BE2C (cell line): ENCODE measurements around the gene DHRS11.

Source experiments
- DNase-seq: peaks from one replicate; pipeline ENCODE4 v3.0.0-alpha.2; 2020
- H3K27me3 ChIP-seq: fragments of 250-450 bp; sonication (Bioruptor Pico); 2 replicates; pipeline ENCODE4 v1.5.1; 2020; ENCODE audit warnings: mild to moderate bottlenecking
- H3K36me3 ChIP-seq: fragments of 250-450 bp; sonication (Bioruptor Pico); 2 replicates; pipeline ENCODE4 v1.5.1; 2020; ENCODE audit warnings: mild to moderate bottlenecking
- H3K4me1 ChIP-seq: fragments of 250-450 bp; sonication (Bioruptor Pico); 2 replicates; pipeline ENCODE4 v1.5.1; 2020
- H3K4me3 ChIP-seq: 2 replicates; pipeline ENCODE4 v1.5.1; 2011; ENCODE audit warnings: low read depth, low read length
- H3K9me3 ChIP-seq: fragments of 250-450 bp; sonication (Bioruptor Pico); 2 replicates; pipeline ENCODE4 v1.5.1; 2020
- CTCF ChIP-seq: IDR thresholded peaks from 2 replicates; pipeline ENCODE4 v1.5.1; 2012; ENCODE audit warnings: mild to moderate bottlenecking, low read depth, low read length

Gene DHRS11

DNA sequence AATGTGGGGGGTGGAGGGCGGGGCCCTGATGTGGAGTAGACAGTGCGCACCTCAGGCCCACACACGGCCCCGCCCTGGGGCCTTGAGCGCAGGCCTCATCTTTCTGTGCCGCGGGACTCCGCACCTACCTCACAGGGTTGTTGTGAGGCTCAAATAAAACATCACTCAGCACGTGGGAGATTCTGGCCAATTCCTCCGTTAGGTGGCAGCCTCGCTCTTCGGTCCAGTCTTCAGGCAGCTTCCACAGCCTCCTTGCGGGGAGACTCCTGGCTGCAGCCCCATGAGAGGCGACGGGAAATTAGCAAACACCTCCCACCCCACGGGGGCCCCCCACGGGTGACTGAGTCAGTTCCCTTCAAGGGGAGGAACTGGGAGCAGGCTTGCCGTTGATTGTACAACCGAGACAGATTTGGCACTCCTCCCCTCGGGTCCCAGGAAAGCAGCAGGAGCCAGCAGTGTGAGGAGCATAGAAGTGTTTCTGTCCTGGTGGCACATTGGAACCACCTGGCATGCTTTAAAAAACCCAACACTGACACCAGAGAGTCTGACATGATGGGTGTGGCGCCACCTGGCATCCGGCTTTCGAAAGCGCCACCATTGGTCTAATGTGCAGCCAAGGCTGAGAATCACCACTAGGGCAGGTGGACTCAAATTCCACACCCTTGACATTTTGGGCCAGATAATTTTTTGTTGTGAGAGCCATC lies 17.3 kb downstream of the DHRS11 start:
- Histone ChIP-seq H3K4me3 (peak overlapping the region; percentile 40), H3K27me3 (no peaks in the 10 kb centered on the region), H3K4me1 (no peaks in the 10 kb centered on the region), H3K36me3 (no peaks in the 10 kb centered on the region), H3K9me3 (no peaks in the 10 kb centered on the region)
- peak; percentile 80 for TF ChIP-seq CTCF
- peak; percentile 78 for DNase-seq

DNA sequence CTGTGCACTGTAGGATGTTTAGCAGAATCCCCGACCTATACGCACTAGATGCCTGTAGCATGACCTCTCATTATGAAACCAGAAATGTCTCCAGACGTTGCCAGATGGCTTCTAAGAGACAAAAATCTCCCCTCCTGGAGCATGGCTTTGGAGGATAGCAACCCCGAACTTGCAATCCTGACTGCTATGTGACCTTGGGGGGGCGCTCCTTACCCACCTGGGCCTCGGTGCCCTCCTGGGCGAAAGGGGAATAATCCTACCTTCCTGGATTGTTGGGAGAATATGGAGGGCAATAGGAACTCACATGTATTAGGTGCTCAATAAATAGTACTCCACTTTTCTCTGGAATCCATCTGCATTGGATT lies 17.8 kb downstream of the DHRS11 start:
- DNase-seq = no peak
- Histone ChIP-seq H3K36me3 (no peaks in the 10 kb centered on the region), H3K4me3 (no peak overlapping the region), H3K9me3 (no peaks in the 10 kb centered on the region), H3K4me1 (no peaks in the 10 kb centered on the region), H3K27me3 (no peaks in the 10 kb centered on the region)
- no peak for TF ChIP-seq CTCF

DNA sequence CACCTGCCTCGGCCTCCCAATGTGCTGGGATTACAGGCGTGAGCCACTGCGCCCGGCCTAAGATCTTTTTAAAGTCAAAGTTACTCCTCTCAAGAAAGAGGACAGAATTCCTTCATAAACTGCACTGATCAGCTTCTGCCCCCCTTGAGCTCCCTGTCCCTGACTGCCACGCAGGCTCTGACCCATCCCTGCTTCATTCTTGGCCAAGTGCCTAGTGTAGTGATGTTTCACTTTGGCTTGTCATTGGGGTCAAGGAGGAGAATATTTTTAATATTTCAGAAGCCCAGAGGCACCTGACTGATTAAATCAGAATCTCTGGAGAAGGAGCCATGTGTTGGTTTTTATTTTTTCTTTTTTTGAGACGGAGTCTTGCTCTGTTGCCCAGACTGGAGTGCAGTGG lies 18.8 kb downstream of the DHRS11 start:
- no peak for DNase-seq
- TF ChIP-seq CTCF = no peak
- H3K27me3 ChIP-seq = no peaks in the 10 kb centered on the region
- H3K9me3 ChIP-seq = no peaks in the 10 kb centered on the region
- H3K36me3 ChIP-seq = no peaks in the 10 kb centered on the region
- no peaks in the 10 kb centered on the region for H3K4me1 ChIP-seq
- H3K4me3 ChIP-seq = no peak overlapping the region

DNA sequence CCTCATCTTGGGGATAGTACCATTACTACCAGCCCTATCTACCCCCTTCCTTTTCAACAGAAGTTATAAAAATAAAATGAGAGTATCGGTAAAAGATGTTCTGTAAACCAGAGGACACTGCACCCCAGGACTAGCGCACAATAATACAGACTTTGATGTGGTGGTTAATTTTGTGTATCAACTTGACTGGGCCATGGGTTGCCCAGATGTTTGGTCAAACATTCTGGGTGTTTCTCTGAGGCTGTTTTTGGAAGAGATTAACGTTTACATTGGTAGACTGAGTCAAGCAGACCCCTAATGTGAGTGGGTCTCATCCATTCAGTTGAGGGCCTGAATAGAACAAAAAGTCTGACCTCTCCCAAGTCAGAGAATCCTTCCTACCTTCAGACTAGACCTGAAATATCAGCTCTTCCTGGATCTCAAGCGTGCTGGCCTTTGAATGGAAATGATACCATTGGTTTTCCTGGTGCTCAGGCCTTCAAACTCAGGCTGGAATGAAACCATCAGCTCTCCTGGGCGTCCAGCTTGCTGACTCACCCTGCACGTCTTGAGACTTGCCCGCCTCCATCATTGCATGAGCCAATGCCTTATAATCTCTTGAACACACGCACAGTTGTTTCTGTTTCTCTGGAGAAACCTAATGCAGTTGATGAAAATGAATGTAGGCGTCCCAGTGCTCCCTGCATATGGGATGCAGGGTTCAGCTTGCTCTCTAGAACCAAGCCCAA lies 19.8 kb downstream of the DHRS11 start:
- DNase-seq = no peak
- no peaks in the 10 kb centered on the region for H3K9me3 ChIP-seq
- H3K4me3 ChIP-seq = no peak overlapping the region
- no peaks in the 10 kb centered on the region for H3K4me1 ChIP-seq
- TF ChIP-seq CTCF = no peak
- H3K36me3 ChIP-seq = no peaks in the 10 kb centered on the region
- H3K27me3 ChIP-seq = no peaks in the 10 kb centered on the region

GRCh38 chr17:36612323-36612722 lies 20.6 kb downstream of the DHRS11 start:
- no peak overlapping the region for H3K4me3 ChIP-seq
- H3K36me3 ChIP-seq = no peaks in the 10 kb centered on the region
- no peak for DNase-seq
- no peaks in the 10 kb centered on the region for H3K27me3 ChIP-seq
- no peak for TF ChIP-seq CTCF
- H3K9me3 ChIP-seq = no peaks in the 10 kb centered on the region
- no peaks in the 10 kb centered on the region for H3K4me1 ChIP-seq

GRCh38 chr17:36613155-36613554 lies 21.5 kb downstream of the DHRS11 start:
- Histone ChIP-seq H3K27me3 (no peaks in the 10 kb centered on the region), H3K4me3 (no peak overlapping the region), H3K36me3 (no peaks in the 10 kb centered on the region), H3K4me1 (no peaks in the 10 kb centered on the region), H3K9me3 (no peaks in the 10 kb centered on the region)
- no peak for TF ChIP-seq CTCF
- no peak for DNase-seq
